DMS79 treated with DMSO at 0.1 percent for 48 hours (cell line): Measurements from ENCODE around the gene HDAC1.
"Not testable (repeated sequence)": the region's sequence is repeated elsewhere in the genome, so short reads cannot be mapped to it uniquely, and the experiment has no call there.

Source experiments
- DNase-seq: peaks from one replicate; lab custom pipeline; 2025; lab: John Stamatoyannopoulos, UW

HDAC1 gene

DNA sequence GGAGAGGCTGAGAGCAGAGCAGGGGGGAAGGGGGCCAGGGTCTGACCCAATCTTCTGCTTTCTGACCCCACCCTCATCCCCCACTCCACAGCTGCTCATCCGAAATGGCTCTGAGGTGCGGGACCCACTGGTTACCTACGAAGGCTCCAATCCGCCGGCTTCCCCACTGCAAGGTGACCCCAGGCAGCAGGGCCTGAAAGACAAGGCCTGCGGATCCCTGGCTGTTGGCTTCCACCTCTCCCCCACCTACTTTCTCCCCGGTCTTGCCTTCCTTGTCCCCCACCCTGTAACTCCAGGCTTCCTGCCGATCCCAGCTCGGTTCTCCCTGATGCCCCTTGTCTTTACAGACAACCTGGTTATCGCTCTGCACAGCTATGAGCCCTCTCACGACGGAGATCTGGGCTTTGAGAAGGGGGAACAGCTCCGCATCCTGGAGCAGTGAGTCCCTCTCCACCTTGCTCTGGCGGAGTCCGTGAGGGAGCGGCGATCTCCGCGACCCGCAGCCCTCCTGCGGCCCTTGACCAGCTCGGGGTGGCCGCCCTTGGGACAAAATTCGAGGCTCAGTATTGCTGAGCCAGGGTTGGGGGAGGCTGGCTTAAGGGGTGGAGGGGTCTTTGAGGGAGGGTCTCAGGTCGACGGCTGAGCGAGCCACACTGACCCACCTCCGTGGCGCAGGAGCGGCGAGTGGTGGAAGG lies 17.1 kb upstream of the HDAC1 start:
- DNase-seq, result no peak

- DNase-seq, result no peak
Measured at GRCh38 chr1:32275424-32275823, 16.5 kb upstream of the HDAC1 start.

DNA sequence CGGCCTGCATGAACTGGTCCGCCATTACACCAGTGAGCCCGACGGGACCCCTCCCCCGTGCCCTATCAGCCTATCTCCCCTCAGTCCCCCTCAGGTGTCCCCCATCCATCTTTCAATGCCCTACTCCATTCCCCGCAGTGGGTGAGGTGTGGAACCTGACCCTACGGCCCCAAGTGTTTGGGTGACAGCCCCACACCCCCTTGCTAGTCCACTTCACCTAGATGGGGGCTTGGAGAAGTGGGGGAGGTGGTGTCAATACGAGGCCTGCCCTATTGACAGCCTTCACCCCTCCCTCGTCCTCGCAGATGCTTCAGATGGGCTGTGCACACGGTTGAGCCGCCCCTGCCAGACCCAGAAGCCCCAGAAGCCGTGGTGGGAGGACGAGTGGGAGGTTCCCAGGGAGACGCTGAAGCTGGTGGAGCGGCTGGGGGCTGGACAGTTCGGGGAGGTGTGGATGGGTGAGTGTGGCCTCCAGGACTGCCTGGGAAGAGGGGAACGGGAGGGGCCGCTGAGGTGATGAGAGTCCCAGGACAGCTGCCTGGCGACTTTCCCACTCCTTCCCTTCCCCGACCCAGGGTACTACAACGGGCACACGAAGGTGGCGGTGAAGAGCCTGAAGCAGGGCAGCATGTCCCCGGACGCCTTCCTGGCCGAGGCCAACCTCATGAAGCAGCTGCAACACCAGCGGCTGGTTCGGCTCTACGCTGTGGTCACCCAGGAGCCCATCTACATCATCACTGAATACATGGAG lies 15.7 kb upstream of the HDAC1 start:
- DNase-seq, result no peak

GRCh38 chr1:32284777-32285176 lies 7.1 kb upstream of the HDAC1 start:
- not testable (repeated sequence) for DNase-seq

- no peak for DNase-seq
Measured at GRCh38 chr1:32285658-32286057, 6.2 kb upstream of the HDAC1 start.

- DNase-seq, result no peak
Measured at GRCh38 chr1:32286763-32287162, 5.1 kb upstream of the HDAC1 start.

DNA sequence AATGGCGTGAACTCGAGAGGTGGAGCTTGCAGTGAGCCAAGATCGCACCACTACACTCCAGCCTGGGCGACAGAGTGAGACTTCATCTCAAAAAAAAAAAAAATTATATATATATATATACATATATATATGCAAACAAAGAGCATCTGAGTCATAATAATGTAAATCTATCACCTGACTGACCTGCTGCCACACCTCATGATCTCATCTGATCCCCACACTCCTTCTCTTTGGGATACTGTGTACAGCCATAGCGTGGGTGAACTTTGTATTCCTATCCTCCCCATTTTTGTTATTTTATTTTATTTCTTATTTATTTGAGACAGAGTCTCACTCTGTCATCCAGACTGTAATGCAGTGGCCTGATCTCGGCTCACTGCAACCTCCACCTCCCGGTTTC lies 2.6 kb upstream of the HDAC1 start:
- no peak for DNase-seq

GRCh38 chr1:32291145-32291707 lies 657 bp upstream of the HDAC1 start:
- DNase-seq, result no peak

DNA sequence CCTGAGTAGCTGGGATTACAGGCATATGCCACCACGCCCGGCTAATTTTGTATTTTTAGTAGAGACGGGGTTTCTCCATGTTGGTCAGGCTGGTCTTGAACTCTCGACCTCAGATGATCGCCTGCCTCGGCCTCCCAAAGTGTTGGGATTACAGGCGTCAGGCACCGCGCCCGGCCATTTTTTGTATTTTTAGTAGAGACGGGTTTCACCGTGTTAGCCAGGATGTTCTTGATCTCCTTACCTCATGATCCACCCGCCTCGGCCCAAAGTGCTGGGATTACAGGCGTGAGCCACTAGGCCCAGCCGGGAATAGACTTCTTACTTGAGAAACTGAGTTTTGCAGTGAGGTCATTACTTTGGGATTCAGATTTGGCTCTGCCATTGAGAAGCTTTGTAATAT lies 6.3 kb downstream of the HDAC1 start:
- not testable (repeated sequence) for DNase-seq

DNA sequence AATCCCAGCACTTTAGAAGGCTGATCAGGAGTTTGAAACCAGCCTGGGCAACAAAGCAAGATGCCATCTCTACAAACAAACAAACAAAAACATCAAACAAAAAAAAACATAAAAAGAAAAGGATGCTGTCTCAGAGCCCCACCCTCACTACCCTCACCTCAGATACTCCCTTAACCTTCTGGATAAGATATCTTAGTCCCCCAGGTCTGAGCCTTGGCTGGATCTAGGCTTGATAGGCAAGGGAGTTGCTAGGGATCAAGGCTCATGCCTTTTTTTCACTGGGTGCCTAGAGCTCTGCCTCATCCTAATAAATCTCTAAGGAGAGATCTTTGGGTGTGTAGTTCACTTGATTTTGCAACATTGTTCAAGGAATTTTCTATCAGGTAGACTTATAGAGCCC lies 7.4 kb downstream of the HDAC1 start:
- DNase-seq, result no peak

DNA sequence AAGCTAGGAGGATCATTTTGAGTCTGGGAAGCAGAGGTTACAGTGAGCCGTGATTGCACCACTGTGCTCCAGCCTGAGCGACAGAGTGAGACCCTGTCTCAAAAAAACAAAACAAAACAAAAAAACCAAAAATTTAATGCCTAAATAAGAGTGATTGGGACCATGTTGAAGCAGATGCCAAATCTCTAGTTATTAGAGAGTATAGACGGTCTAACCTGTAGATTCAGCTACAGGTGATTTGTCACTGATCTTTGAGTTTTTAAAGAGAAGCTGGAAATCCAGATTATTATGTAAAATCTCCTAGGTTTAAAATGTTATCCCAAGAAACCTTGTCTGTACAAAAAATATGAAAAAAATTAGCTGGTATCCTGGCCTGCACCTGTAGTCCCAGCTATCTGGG lies 11.5 kb downstream of the HDAC1 start:
- DNase-seq, result no peak

- no peak for DNase-seq
Measured at GRCh38 chr1:32303997-32304622, 12.2 kb downstream of the HDAC1 start.

GRCh38 chr1:32305310-32305709 lies 13.4 kb downstream of the HDAC1 start:
- no peak for DNase-seq

- DNase-seq, result no peak
Measured at GRCh38 chr1:32307324-32307723, 15.4 kb downstream of the HDAC1 start.

- DNase-seq, result no peak
Measured at GRCh38 chr1:32309960-32310359, 18.1 kb downstream of the HDAC1 start.

DNA sequence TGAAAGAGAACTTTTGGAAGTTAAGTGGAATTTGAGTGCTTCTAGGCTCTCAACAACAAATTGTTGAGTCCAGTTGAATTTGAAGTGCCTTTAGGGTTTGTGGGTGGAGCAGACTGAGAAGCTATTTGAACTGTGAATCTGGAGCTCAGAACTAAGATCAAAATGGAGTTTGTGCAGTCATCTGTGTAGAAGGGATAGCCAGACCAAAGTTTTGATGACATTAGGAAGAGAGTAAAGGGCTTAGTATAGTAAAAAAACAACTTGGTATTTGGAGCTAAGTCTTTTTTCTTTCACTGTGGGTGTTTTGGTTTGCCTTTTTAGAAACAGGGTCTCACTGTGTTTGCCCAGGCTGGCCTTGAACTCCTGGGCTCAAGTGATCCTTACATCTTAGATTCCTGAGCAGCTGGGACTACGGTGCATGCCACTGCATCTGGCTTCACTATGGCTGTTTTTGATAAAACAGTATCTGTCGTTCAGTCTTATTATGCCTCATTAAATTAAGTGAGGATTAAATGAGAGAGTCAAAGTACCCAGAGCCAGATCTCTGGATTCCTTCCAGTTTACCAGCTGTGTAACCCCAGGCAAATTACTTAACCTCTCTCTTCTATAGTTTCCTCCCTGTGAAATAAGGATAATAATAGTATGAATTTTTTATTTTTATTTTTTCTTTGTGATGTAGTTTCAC lies 20.0 kb downstream of the HDAC1 start:
- peak; percentile 97 for DNase-seq

DNA sequence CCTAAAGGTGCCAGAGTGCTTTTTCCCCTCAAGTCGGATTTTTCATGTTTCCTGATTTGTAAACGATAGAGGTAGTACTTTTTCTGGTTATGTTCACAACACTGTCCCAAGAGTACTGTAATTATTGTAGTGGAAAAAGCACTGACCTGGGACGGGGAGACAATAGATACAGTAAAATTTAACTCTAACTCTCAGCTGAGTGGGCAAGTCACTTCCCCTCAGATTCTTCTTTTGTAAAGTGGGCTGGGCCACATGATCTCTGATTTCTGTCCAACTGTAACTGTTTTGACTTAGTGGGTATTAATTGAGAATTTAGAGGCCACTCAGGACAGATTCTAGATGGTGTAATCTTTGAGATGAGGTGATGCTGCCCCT lies 25.0 kb downstream of the HDAC1 start:
- no peak for DNase-seq

- no peak for DNase-seq
Measured at GRCh38 chr1:32318127-32318869, 26.4 kb downstream of the HDAC1 start.

GRCh38 chr1:32321712-32322291 lies 29.9 kb downstream of the HDAC1 start:
- no peak for DNase-seq

GRCh38 chr1:32327204-32327603 lies 35.3 kb downstream of the HDAC1 start:
- DNase-seq, result no peak

DNA sequence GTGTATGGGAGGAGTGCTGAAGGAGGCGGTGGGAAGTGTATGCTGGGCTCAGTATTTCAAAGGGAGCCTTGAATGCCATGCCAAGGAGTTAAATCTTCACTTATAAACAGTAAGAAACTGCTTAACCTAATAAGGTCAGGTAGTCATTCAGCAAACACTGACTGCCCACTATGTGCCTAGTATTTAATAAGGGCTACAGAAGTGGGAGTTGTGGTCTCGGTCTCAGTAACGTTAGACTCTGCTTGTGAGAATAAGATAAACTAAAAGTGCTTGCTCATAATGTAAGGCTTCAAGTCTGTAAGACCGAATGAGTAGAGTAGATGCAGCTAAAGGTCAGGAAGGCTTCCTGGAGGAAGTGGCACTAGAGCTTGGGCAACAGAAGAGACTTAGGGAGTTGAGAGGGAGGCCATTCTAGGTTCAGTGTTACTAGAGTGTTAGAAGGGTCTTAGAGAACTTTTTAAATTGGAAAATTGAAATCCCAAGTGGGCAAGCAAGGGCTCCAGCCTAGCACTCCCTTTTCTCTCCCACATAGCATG lies 38.1 kb downstream of the HDAC1 start:
- DNase-seq, result no peak
